HG02763 (cell line): ENCODE data around the gene ATP6V1C2.
"Not testable (repeated sequence)": the region's sequence is repeated elsewhere in the genome, so short reads cannot be mapped to it uniquely, and the experiment has no call there.

Experiments
- ATAC-seq: cut with Tn5 transposase; IDR thresholded peaks from one replicate; pipeline ENCODE4 v1.9.1; 2021; ENCODE audit warnings: mild to moderate bottlenecking, moderate library complexity; ENCODE audit not compliant: unreplicated experiment

The ATP6V1C2 gene

GRCh38 chr2:10784719-10785118, 63.3 kb downstream of the ATP6V1C2 start:
- no peak for ATAC-seq

- no peak for ATAC-seq
These were observed 63.8 kb downstream of the ATP6V1C2 start for GRCh38 chr2:10785260-10785659.

GRCh38 chr2:10786240-10786982, 65.0 kb downstream of the ATP6V1C2 start:
- no peak for ATAC-seq

- no peak for ATAC-seq
These were observed 65.9 kb downstream of the ATP6V1C2 start for GRCh38 chr2:10787176-10787968.

GRCh38 chr2:10788855-10789254, 67.4 kb downstream of the ATP6V1C2 start:
- ATAC-seq: no peak

GRCh38 chr2:10790228-10790973, 69.0 kb downstream of the ATP6V1C2 start:
- peak; percentile 77 for ATAC-seq

GRCh38 chr2:10792001-10792634, 70.7 kb downstream of the ATP6V1C2 start:
- peak; percentile 55 for ATAC-seq

- ATAC-seq: no peak
These were observed 71.4 kb downstream of the ATP6V1C2 start for GRCh38 chr2:10792660-10793400.

- no peak for ATAC-seq
These were observed 72.4 kb downstream of the ATP6V1C2 start for GRCh38 chr2:10793816-10794215.

GRCh38 chr2:10794876-10795275, 73.4 kb downstream of the ATP6V1C2 start:
- ATAC-seq: no peak

GRCh38 chr2:10795508-10796046, 74.1 kb downstream of the ATP6V1C2 start:
- no peak for ATAC-seq

GRCh38 chr2:10796703-10797102, 75.3 kb downstream of the ATP6V1C2 start:
- no peak for ATAC-seq

- ATAC-seq: no peak
These were observed 77.4 kb downstream of the ATP6V1C2 start for GRCh38 chr2:10798783-10799182.

GRCh38 chr2:10800163-10800562, 78.7 kb downstream of the ATP6V1C2 start:
- ATAC-seq: no peak

- no peak for ATAC-seq
These were observed 81.2 kb downstream of the ATP6V1C2 start for GRCh38 chr2:10802657-10803056.

GRCh38 chr2:10805990-10806389, 84.6 kb downstream of the ATP6V1C2 start:
- not testable (repeated sequence) for ATAC-seq

- no peak for ATAC-seq
These were observed 85.1 kb downstream of the ATP6V1C2 start for GRCh38 chr2:10806543-10806942.

- peak; percentile 33 for ATAC-seq
These were observed 89.1 kb downstream of the ATP6V1C2 start for GRCh38 chr2:10810202-10811161.

GRCh38 chr2:10811517-10811916, 90.1 kb downstream of the ATP6V1C2 start:
- ATAC-seq: no peak
